NCI-H748 treated with DMSO at 0.1 percent for 48 hours (cell line): ENCODE measurements around the gene ARVCF.

Source experiments
- DNase-seq: peaks from one replicate; lab custom pipeline; 2025; lab: John Stamatoyannopoulos, UW

Gene ARVCF

DNA sequence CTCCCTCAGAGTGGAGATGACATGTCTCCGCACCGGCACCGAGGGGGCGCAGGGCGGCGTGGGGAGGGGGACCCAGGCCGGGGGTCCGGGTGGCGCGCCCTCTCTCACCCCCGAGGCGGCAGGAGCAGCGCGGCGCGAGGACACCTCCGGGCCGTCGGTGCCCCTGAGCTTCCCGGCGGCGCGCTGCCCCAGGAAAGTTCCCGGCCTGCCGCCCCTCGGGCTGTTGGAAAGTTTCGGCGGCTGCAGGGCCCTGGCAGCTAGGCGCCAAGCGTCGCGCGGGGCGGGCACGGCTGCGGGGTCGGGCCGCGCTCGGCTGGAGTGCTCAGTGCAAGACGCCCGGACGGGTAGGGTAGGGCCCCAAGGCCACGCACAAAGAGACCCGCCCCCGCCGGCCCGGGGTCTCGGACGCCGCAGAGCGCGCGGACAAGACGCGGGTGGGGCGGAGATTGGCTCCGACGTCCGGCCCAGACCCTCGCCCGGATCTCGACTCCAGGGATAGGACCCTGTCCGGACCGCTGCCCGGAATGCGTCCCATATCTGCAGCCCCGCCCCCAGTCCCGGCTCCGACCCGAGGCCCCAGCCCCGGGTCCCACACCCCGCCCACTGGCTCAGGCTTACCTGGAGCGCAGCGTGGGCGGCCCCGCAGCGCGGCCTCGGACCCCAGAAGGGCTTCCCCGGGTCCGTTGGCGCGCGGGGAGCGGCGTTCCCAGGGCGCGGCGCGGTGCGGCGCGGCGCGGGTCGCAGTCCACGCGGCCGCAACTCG is 471 bp downstream of the ARVCF start:
- DNase-seq = no peak

DNA sequence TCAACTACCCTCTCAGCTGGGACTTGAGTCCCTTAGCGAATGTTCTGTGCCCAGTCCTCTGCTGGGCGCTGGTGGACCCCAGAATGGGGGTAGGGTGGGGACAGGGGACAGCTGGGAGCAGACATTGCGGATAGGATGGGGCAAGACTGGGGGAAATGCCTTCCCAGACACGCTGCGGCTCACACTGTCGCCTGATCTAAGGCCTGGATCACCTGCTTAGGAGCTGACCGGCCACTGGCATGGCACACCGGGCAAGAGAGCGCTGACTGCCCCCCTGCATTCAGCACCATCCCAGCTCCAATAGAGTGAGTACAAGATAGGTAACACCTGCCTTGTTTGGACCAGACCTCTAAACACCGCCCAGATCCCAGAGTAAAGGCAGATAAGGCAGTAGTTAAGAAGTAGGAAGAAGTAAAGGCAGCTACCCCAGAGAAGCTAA is 1.4 kb downstream of the ARVCF start:
- no peak for DNase-seq

DNA sequence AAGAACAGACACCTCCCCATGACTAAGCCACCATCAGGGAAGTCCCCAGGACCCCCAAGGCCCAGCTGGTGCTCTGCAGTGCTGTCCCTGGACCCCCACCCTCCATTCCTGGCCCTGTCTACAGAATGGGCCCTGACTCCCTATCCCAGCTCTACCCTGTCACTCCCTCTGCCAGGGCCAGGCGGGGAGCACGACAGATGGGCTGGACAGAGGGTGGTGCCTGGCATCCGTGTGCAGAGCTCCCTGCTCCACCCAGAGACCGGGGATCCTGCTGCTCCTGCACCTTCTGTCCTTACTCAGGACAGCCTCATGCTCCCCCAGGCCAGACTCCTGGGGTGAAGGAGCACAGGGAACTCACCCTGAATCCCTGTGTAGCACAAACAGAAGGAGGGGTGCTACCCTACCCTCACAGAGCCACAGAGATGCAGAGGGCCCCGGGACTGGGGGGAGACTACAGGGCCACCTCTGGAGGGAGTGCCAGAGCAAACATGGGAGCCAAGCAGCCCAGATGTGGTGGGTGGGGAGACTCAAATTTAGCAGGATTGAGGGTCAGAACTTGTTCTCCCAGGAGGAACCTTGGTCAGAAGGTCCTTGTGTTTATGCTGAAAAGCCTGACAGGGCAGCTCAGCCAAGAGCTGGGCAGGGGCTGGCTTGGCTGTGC is 2.0 kb downstream of the ARVCF start:
- no peak for DNase-seq

DNA sequence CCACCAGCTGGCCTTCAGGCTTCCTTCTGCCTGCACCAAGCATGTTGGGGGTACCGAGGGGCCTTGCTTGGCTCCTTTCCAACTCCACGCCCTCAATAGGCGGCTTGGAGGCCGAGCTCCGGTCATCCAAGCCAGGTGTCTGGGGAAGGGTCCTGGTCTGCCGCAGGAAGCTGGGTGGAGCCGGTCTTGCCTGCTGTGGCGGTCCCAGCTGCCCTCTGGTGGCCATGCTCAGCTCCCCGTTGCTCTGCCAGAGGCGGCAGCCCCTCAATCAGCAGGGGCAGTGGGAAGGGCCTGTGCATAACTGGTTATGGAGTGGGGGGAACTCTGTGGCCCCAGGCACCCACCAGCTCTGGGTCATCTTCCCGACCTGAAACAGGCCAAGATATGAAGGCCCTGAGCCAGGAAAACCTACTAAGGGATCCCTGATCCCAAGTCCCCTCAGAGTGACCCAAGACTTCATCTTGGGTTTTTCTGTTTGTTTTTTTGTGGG is 3.2 kb downstream of the ARVCF start:
- DNase-seq = peak; percentile 42

DNA sequence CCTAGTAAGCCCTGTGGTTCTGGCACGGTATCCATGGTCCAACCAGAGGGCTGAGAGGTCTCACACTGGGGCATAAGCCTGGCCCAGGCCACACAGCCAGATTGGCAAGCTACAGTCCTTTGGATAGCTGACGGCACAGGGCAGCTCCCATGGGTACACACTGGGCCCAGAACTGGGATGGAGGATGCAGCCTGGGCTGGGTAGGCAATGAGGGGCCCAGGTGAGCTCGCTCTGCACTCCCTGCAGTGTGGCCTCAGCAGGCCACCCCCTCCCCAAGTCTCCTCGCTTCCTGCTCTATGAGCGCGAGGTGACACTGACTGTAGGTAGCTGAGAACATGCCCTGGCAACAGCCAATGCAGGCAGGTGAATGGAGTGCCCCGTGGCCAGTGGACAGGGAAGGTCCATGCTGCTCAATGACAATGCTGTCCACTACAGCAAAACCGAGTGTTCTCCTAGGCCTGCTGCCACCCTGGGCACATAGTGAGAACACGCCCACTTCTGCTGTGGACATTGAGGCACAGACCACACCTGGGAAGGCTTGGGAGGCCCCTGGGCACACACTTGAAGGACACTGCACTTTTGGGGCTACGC is 3.8 kb downstream of the ARVCF start:
- no peak for DNase-seq

DNA sequence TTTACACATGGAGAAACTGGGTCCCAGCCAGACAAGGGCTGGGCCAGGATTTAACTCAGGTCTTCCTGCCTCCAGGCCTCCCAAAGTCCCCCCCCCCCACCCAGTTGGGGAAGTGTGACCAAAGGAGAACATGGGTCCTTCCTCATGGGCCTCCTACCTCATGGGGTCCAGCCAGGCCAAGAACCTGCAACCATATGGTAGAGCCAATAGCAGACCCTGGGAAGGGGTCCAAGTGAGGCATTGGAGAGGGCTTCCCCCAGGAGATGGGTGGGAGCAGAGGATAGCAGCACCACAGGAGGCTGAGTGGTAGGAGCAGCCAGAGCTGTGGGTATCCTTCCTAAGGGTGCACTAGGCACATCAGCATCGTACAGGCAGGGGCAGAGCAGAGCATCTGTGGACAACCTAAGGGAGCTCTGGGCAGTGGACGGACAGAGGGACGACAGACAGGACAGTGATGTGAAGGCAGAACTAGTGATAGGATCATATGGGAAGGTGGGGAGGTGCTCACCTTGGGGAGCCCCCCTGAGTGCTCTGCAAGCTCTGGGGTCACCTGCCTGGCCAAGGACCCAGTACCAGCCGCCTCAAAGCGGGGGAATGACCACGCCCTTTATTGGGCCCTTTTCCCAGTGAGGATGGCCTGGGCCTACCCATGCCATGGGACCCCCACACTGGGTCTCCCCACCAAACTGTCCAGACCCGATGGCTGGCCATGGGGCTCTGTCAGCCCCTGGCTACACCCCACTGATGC is 4.5 kb downstream of the ARVCF start:
- DNase-seq = no peak

DNA sequence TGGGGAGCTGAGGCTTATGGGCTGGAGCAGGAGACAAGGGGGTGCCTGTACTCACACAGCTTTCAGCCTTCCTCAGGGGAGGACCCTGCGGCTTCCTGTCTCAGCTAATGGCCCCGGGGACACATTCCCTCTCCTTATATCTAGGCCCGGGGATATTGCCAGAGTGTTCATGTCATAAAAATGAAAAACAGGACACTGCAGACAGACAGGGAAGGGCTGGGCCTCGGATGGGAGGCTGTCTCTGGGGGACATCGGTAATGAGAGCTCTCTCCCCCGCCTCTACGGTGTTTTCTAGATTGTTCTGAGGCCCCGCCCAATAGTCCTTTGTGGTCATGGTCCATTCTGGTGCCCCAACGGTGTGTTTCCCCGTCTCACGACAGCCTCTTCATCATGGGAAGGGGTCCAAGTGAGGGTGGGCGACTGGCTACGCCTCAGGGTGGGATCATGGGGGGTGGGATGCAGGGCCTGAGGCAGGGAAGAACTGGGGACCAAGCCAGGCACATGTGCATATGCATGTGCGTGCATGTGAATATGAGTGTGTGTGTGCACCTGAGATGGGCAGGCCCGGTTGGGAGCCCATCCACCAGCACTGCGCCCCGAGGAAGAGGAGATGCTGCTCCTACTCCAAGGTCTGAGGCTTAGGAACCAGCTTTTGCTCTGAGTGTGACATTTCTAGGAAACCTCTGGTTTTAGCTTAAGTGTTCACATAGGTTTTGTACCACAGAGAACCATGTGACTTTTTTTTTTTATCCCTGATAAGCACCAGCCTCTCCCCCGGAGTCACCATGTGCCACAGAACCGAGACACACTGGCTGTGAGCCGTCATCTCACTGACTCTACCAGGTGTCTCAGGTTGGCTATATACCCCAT is 5.3 kb downstream of the ARVCF start:
- DNase-seq = no peak

DNA sequence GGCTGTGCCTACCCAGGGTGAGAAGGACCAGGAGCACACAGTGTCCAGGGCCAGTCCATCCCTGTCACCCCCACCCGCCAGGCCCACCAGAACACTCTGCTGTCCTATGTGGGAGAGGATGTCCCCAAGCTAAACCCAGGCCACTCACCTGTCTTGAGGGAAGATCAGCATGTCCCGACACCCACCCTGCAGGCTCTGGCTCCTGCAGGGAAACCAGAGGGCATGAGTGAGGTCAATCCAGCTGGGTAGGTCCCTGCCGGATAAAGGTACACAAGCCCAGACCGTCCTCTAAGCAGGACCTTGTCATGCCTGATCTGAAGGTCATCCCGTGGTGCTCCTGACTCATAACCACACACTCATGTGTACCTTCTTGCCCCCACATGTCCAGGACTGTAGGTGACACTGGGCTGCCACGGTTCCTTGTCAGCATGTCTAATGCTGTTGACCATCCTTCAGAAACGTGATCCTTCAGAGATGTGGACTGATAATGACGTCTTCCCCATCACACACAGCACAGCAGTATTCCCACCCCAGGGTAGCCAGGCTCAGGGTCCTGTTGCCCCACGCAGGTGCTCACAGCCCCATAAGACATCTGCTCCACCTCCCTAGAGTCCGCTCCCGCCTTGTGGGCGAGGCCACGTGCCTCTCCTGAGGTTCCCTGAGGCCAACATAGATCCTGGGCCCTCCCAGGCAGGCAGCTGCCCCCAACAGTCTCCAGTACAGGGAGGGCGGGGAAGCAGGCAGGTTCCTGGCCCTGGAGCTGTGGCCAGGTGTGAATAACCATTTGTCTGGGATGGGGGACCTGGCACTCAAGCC is 6.1 kb downstream of the ARVCF start:
- DNase-seq = no peak

DNA sequence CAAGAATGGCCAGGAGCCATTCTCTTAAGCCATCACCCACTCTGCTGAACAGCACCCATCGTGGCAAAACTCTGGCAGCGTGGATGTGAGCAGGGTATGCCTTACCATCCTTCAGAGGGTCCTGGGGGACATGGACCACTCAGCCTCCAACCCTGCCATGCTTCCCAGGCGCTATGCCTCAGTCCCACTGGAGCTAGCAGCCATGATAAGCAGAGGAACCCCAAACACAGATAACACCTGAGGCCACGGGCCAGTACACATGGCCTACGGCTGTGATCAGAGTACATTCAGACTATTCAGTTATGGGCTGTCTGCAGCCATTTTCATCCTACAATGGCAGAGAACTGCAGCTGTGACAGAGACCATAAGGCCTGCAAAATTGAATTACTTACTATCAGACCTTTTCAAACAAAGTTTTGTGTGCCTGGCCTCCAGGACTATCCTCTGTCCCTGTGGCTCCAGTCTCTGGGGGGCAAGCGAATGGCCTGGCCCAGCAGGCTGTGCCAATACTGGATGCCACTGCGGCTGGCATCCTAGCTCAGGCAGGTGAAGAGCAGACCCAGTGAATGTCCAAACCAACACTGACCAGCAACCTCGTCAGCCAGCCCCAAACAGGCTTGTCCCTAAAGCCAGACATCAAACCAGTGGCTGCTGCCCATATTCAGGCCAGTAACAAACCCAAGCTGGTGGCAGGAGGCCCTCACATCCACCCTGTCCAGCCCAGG is 6.9 kb downstream of the ARVCF start:
- DNase-seq = no peak

DNA sequence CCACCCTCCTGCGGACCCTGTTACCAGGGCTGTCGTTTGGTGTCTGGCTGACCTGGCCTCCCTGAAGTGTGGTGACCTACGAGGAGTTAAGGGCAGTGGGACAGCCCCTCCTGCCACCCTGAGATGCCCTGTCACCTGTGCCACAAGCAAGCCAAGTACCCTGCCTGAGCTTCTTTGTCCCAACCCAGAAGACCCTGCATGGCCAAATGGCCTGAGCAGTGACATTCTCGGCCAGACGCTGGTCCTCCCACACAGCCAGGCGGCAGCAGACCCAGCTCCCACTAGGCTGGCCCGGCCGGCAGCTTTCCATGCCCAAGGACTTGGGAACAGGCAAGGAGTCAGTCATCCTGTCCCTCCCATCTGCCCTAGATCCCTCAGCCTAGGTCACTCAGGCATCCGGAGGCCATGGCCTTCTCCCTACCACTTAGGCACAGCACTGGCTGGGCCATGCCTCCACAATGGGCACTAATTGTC is 7.6 kb downstream of the ARVCF start:
- no peak for DNase-seq

DNA sequence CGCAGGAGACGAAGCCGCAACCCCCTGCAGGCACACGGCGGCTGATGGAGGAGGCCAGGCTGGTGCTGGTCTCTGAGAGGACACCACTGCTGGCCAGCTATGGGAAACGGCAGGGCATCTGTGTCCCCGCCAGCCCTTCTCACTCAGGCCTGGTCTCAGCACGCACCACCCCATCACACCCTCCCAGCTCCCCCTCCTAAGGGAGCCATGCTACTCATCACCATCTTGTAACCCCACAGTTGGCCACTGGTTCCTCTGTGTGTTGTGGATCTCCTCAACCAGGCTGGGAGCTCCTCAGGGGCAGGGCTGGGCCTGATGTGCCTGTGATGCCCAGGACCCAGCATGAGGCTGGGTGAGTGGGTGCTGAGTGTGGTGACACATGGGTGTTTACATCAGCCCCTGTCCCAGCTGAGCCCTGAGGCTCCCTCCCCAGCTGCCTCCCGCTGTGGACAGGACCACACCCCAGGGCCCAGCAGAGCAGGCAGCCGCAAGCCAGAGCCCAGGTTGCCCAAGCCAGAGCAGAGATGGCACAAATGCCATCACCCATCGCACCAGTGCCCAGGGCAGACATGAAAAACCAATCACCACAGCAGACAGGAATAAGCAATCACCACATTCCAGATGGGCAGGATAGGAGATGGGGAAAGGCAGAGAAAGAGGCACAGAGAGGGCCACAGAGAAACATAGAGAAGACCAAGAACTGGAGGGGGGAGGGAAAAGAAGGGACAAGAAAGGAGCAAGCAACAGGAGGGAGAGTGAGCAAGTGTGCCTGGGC is 8.2 kb downstream of the ARVCF start:
- no peak for DNase-seq

DNA sequence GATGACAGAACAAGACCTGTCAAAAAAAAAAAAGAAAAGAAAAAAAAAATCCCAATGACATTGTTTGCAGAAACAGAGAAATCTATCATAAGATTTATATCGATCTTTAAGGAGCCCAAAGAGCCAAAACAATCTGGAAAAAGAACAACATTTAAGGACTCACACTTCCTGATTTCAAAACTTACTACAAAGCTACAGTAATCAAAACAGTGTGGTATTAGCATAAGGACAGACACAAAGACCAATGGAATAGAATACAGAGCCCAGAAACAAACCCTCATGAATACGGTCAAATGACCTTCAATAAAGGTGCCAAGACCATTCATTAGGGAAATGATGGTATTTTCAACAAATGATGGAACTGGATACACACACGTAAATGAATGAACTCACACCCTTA is 12.2 kb downstream of the ARVCF start:
- DNase-seq = no peak

DNA sequence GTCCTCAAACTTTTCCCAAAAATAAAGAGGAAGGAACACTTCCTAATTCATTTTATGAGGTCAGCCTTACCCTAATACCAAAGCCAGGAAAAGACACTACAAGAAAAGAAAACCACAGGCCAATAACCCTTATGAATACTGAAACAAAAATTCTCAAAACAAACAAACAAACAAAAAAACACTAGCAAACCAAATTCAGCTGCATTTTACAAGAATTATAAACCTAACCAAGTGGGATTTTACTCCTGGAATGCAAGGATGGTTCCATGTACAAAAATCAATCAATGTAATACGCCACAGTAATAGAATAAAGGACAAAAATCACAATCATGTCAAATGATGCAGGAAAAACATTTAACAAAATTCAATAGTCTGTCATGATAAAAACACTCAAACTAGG is 13.3 kb downstream of the ARVCF start:
- no peak for DNase-seq

DNA sequence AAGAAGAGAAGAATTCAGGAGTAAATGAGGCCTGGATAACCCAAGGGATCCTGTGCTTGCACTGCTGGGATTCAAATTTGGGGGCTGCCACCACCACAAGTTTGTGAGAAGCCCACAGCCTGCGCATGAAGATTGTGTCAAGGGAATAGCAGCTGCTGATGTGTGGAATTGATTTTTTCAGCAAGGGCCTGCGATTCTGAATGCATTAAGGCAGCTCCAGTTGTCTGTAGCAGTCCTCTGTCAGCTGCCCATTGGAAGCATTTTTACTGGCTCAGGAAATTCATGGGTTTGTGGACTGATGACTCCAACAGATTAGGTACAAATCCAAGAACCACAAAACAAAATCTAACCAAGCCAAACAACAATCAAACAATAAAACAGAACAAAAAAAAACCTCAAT is 14.0 kb downstream of the ARVCF start:
- DNase-seq = no peak

DNA sequence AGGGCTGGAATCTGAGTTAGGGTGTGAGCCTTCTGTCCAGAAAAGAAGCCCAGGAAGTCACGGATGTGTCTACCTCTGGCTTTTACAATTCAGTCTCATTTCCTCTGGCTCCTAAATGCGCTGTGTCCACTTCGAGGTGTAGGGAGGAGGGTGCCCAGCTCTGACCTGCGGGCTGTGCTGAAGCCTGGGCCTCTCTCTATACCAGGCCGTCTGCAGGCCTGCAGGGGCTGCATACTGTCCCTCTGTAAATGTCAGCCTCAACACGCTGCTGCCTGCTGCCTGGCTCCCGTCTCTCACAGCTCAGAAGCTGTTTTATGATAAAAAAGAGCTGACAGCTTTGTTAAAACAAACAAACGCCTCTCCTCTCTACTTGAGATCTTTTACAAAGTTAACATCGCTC is 14.5 kb downstream of the ARVCF start:
- DNase-seq = no peak

DNA sequence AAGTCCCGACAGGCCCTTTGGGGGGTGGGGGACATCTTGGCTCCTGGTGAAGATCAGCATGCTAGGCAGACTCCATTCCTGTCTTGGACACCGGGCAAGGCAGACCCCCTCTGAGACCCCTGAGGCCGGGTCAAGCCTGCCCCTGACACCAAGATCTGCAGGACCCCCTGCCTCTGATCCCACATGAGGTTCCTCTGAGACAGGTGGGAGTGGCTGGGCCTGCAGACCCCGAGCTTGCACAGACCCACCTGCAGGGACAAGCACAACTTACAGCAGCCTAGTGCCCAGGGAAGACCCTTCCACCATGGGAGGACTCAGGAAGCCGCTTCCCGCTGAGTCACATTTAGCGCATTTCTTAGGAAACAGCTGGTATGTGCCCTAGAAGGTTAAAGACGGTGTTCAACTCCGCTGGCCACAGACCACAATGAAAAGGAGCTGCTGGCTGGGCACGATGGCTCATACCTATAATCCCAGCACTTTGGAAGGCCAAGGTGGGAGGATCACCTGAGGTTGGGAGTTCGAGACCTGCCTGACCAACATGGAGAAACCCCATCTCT is 15.5 kb downstream of the ARVCF start:
- no peak for DNase-seq

DNA sequence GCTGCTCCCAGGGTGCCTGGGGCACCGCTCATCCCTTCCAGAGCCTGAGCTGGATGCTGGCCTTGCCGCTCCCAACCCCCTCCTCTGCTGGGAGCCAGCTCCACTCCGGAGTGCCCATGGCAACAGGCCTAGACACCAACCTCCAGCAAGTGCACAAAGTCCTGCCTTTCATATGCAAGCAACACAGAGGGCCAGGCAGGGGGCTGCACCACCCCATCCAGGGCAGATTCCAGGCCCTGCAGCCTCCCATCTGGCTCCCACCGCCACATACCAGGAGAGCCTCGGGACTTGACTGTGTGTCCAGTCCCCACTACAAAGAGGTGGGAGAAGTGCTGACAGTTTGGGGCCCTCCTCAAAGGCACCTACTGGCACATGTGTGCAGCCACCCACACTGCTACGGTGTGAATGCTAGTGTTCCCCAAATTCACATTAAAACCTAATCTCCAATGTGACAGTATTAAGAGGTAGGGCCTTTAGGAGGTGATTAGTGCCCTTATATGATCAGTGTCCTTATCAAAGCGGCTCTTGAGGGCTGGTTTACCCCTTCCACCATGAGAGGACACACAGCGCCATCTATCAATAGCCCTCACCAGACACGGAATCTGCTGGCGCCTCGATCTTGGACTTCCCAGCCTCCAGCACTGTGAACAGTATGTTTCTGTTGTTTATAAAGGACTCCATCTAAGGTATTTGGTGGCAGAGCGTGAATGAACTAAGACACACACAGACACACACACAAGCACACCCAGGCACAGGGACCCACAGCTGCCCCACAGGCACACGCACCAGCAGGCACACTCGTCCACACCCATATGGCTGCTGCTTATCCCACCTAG is 16.2 kb downstream of the ARVCF start:
- no peak for DNase-seq
